Measurements from ENCODE around the gene GAB1.

Gene GAB1

DNA sequence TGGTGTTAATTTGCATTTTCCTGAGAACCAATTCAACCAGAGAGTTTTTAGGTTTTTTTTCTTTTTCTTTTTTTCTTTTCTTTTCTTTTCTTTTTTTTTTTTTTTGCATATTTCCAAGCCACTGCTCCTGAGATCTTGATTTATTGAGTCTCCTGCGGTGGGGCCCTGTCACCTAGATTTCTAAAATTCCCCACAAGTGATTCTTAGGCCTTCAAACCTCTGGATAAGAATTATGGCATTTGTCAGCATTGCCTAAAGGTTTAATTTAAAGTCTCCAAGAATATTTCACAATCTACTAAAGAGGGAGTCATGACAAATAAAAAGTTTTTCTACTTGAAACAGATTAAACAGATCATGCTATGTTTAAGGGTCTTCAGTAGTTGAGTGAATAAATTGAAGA is 84.9 kb downstream of the GAB1 start:
- ATAC-seq (no peak), DNase-seq (no peak)
- Mint-ChIP-seq H3K4me1 (peaks cover 4% of the 10 kb centered on the region), H3K4me3 (no peak overlapping the region), H3K27ac (no peak overlapping the region), H3K27me3 (no peaks in the 10 kb centered on the region), H3K9me3 (no peaks in the 10 kb centered on the region), H3K36me3 (ENCODE audit: low read depth) (no peaks in the 10 kb centered on the region)

- no peak for ATAC-seq
These were observed 87.6 kb downstream of the GAB1 start for GRCh38 chr4:143424276-143424675.

GRCh38 chr4:143431526-143432257 is 95.0 kb downstream of the GAB1 start:
- no peak overlapping the region for H3K4me3 Mint-ChIP-seq
- no peak overlapping the region for H3K27ac Mint-ChIP-seq
- H3K9me3 Mint-ChIP-seq: peaks cover 7% of the 10 kb centered on the region
- ATAC-seq (no peak), DNase-seq (no peak)
- no peaks in the 10 kb centered on the region for H3K27me3 Mint-ChIP-seq
- H3K36me3 Mint-ChIP-seq (ENCODE audit: low read depth): peaks cover 1% of the 10 kb centered on the region
- H3K4me1 Mint-ChIP-seq: no peaks in the 10 kb centered on the region

More at GRCh38 chr4:143424276-143424675, 87.6 kb downstream of the GAB1 start:
- H3K4me1 Mint-ChIP-seq: no peaks in the 10 kb centered on the region
- H3K27ac Mint-ChIP-seq: no peak overlapping the region
- H3K9me3 Mint-ChIP-seq: no peaks in the 10 kb centered on the region
- H3K27me3 Mint-ChIP-seq: no peaks in the 10 kb centered on the region
- H3K36me3 Mint-ChIP-seq (ENCODE audit: low read depth): no peaks in the 10 kb centered on the region
- DNase-seq: no peak
- H3K4me3 Mint-ChIP-seq: no peak overlapping the region

GRCh38 chr4:143432258-143432591 is 95.5 kb downstream of the GAB1 start:
- H3K9me3 Mint-ChIP-seq: peaks cover 7% of the 10 kb centered on the region
- DNase-seq (no peak), ATAC-seq (no peak)
- no peaks in the 10 kb centered on the region for H3K4me1 Mint-ChIP-seq
- peaks cover 1% of the 10 kb centered on the region for H3K36me3 Mint-ChIP-seq (ENCODE audit: low read depth)
- no peaks in the 10 kb centered on the region for H3K27me3 Mint-ChIP-seq
- no peak overlapping the region for H3K27ac Mint-ChIP-seq
- no peak overlapping the region for H3K4me3 Mint-ChIP-seq

- DNase-seq (no peak), ATAC-seq (no peak)
- Mint-ChIP-seq H3K9me3 (peaks cover 7% of the 10 kb centered on the region), H3K27ac (no peak overlapping the region), H3K27me3 (peaks cover 2% of the 10 kb centered on the region), H3K36me3 (ENCODE audit: low read depth) (peaks cover 1% of the 10 kb centered on the region), H3K4me3 (no peak overlapping the region), H3K4me1 (no peaks in the 10 kb centered on the region)
These were observed 96.6 kb downstream of the GAB1 start for GRCh38 chr4:143433231-143433630.

DNA sequence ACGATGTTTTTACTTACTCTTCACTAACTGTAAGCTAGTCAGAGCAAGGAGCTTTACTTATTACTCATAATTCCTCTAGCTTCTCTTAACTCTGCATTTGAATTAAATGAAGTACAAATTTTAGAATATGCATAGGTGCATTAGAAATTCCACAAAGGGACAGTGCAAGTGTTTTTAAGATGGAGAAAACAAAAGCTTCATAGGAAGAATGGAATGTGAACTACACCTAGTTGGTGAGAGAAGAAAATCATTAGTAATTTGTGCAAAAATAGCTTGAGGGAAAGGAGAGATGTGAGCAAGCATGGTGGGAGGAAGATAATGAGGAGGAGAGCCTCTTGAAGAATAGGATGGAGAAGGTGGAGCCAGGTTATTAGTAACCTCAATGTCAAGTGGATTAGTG is 99.3 kb downstream of the GAB1 start:
- ATAC-seq (no peak), DNase-seq (no peak)
- H3K4me1 Mint-ChIP-seq: no peaks in the 10 kb centered on the region

GRCh38 chr4:143437476-143437875 is 100.8 kb downstream of the GAB1 start:
- Mint-ChIP-seq H3K27ac (no peak overlapping the region), H3K36me3 (ENCODE audit: low read depth) (no peaks in the 10 kb centered on the region), H3K4me3 (no peak overlapping the region), H3K4me1 (no peaks in the 10 kb centered on the region), H3K9me3 (no peaks in the 10 kb centered on the region), H3K27me3 (peaks cover 3% of the 10 kb centered on the region)
- no peak for ATAC-seq
- no peak for DNase-seq

More for the DNA sequence above, 99.3 kb downstream of the GAB1 start:
- H3K9me3 Mint-ChIP-seq: peaks cover 4% of the 10 kb centered on the region
- peaks cover 3% of the 10 kb centered on the region for H3K27me3 Mint-ChIP-seq
- no peak overlapping the region for H3K4me3 Mint-ChIP-seq
- H3K36me3 Mint-ChIP-seq (ENCODE audit: low read depth): peaks cover under 1% of the 10 kb centered on the region
- no peak overlapping the region for H3K27ac Mint-ChIP-seq

DNA sequence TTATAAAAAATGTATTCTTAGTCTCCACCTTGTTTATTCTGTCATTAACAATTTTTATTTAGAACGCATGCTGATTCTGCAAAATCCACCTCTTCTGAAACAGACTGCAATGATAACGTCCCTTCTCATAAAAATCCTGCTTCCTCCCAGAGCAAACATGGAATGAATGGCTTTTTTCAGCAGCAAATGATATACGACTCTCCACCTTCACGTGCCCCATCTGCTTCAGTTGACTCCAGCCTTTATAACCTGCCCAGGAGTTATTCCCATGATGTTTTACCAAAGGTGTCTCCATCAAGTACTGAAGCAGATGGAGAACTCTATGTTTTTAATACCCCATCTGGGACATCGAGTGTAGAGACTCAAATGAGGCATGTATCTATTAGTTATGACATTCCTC is 101.3 kb downstream of the GAB1 start:
- no peak for DNase-seq
- no peaks in the 10 kb centered on the region for H3K4me1 Mint-ChIP-seq
- no peak for ATAC-seq
- no peak overlapping the region for H3K4me3 Mint-ChIP-seq
- H3K36me3 Mint-ChIP-seq (ENCODE audit: low read depth): no peaks in the 10 kb centered on the region
- peaks cover 3% of the 10 kb centered on the region for H3K27me3 Mint-ChIP-seq
- H3K9me3 Mint-ChIP-seq: no peaks in the 10 kb centered on the region
- no peak overlapping the region for H3K27ac Mint-ChIP-seq

- Mint-ChIP-seq H3K4me3 (no peak overlapping the region), H3K27me3 (peaks cover 3% of the 10 kb centered on the region), H3K4me1 (no peaks in the 10 kb centered on the region), H3K27ac (no peak overlapping the region), H3K36me3 (ENCODE audit: low read depth) (no peaks in the 10 kb centered on the region), H3K9me3 (no peaks in the 10 kb centered on the region)
- ATAC-seq (no peak), DNase-seq (no peak)
These were observed 102.0 kb downstream of the GAB1 start for GRCh38 chr4:143438710-143439109.

DNA sequence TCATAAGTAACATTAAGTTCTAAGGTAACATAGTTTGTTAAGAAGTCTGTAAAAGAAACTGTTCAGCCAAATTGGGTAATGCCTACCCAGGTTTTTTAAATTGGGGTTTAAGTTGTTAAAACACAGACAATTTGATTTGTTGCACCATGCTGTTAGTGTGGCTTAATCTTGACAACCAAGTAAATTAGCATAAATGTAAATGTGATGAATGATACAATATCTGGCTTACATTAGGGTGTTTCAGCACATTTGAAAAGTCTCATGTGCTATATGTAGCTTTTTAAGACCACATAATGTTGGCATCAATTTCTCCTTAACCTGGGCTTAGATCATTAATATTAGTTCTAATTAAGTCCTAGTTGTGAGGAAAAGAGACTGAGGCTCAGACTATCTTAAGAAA is 104.4 kb downstream of the GAB1 start:
- Mint-ChIP-seq H3K27me3 (peaks cover 3% of the 10 kb centered on the region), H3K27ac (no peak overlapping the region), H3K36me3 (ENCODE audit: low read depth) (no peaks in the 10 kb centered on the region), H3K9me3 (no peaks in the 10 kb centered on the region), H3K4me1 (no peaks in the 10 kb centered on the region), H3K4me3 (no peak overlapping the region)
- DNase-seq (no peak), ATAC-seq (no peak)

GRCh38 chr4:143441678-143442077 is 105.0 kb downstream of the GAB1 start:
- Mint-ChIP-seq H3K9me3 (no peaks in the 10 kb centered on the region), H3K36me3 (ENCODE audit: low read depth) (no peaks in the 10 kb centered on the region), H3K27me3 (peaks cover 3% of the 10 kb centered on the region), H3K4me3 (no peak overlapping the region), H3K4me1 (no peaks in the 10 kb centered on the region), H3K27ac (no peak overlapping the region)
- no peak for DNase-seq
- ATAC-seq: no peak

DNA sequence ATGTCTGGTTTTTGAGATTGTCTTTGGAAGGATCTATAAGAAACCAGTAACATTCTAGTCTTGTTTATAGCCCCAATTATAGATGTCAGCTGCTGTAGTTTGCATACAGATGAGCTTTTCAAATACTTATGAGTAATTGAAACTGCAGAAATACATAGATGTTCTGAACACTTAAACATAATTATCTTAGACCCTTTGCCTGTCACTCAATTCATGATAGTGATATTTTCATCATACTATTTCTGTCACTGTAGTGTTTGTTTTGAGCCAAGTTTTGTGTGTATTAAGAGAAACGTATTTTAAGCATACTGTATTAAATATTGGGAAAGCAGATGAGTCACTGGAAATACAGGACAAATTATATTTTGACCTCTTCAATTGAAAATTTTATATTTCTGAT is 107.1 kb downstream of the GAB1 start:
- H3K36me3 Mint-ChIP-seq (ENCODE audit: low read depth): no peaks in the 10 kb centered on the region
- ATAC-seq (no peak), DNase-seq (no peak)
- H3K4me1 Mint-ChIP-seq: no peaks in the 10 kb centered on the region
- no peaks in the 10 kb centered on the region for H3K9me3 Mint-ChIP-seq
- H3K27ac Mint-ChIP-seq: no peak overlapping the region
- no peaks in the 10 kb centered on the region for H3K27me3 Mint-ChIP-seq
- no peak overlapping the region for H3K4me3 Mint-ChIP-seq

DNA sequence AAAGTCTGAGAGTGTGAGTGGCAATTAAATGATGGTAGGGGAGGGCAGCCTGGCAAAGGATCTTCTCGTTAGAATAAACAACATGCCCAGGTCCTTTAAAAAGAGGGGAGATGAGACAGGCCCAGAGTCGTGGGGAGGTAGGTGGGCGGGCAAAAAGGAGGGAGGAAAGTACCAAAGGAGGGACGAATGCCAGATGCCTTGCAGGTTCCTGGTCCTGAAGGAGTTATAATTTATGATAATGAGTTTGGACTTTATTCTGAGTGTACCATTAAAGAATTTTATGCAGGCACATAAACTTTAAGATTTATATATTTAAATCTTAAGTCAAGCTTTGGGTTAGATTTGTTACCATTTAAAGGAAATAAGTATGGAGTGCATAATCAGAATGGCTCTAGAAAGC is 114.5 kb downstream of the GAB1 start:
- DNase-seq: no peak
- ATAC-seq: no peak
- no peaks in the 10 kb centered on the region for H3K9me3 Mint-ChIP-seq
- no peak overlapping the region for H3K4me3 Mint-ChIP-seq
- no peak overlapping the region for H3K27ac Mint-ChIP-seq
- peaks cover 3% of the 10 kb centered on the region for H3K27me3 Mint-ChIP-seq
- no peaks in the 10 kb centered on the region for H3K36me3 Mint-ChIP-seq (ENCODE audit: low read depth)
- no peaks in the 10 kb centered on the region for H3K4me1 Mint-ChIP-seq

DNA sequence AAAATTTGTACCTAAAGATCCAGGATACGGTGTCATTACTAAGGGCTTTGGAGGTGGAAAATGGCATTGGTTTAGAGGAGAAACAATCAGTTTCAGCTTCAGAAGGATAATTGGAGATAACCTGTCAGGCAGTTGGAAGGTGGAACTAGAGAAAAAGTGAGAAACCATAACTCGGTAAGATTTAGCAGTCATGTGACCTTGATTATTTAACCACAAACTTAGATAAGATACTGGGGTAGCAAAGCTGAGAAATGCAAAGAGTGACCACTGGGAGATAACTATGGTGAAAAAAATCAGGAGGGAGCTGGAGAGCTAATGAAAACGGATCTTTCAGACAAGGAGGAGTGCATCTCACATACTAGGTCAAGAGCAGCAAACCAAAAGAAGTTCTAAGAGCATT is 118.5 kb downstream of the GAB1 start:
- no peak for DNase-seq
- no peaks in the 10 kb centered on the region for H3K9me3 Mint-ChIP-seq
- no peak overlapping the region for H3K27ac Mint-ChIP-seq

GRCh38 chr4:143458966-143459365 is 122.3 kb downstream of the GAB1 start:
- no peaks in the 10 kb centered on the region for H3K9me3 Mint-ChIP-seq
- no peaks in the 10 kb centered on the region for H3K4me1 Mint-ChIP-seq
- H3K27ac Mint-ChIP-seq: no peak overlapping the region
- H3K36me3 Mint-ChIP-seq (ENCODE audit: low read depth): no peaks in the 10 kb centered on the region
- H3K4me3 Mint-ChIP-seq: no peak overlapping the region
- ATAC-seq (no peak), DNase-seq (no peak)
- H3K27me3 Mint-ChIP-seq: peaks cover 2% of the 10 kb centered on the region

More for the DNA sequence above, 118.5 kb downstream of the GAB1 start:
- no peak for ATAC-seq
- no peaks in the 10 kb centered on the region for H3K36me3 Mint-ChIP-seq (ENCODE audit: low read depth)
- no peak overlapping the region for H3K4me3 Mint-ChIP-seq
- H3K27me3 Mint-ChIP-seq: peaks cover 5% of the 10 kb centered on the region
- H3K4me1 Mint-ChIP-seq: no peaks in the 10 kb centered on the region
